Measurements from ENCODE around the gene ST6GALNAC6.
"Not testable (repeated sequence)": the region's sequence is repeated elsewhere in the genome, so short reads cannot be mapped to it uniquely, and the experiment has no call there.

The ST6GALNAC6 gene

DNA sequence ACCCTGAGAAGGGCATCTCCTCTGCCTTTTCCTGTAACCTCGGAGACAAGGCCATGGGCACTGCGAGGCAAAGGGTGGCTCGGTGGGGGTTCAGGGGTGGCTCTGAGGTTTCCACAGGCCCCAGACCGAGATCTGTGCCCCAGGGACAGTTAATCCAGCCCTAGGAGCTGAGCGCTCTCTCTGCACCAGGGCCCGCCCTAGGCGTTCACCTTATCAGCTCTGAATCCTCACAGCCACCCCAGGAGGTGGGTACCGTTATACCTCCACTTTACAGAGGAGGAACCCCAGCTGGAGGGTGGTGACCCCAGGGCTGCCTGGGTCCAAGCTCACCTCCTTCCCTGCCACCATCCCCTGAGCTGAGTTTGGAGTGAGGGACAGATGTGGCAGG is 42.7 kb downstream of the ST6GALNAC6 start:
- DNase-seq, result no peak

DNA sequence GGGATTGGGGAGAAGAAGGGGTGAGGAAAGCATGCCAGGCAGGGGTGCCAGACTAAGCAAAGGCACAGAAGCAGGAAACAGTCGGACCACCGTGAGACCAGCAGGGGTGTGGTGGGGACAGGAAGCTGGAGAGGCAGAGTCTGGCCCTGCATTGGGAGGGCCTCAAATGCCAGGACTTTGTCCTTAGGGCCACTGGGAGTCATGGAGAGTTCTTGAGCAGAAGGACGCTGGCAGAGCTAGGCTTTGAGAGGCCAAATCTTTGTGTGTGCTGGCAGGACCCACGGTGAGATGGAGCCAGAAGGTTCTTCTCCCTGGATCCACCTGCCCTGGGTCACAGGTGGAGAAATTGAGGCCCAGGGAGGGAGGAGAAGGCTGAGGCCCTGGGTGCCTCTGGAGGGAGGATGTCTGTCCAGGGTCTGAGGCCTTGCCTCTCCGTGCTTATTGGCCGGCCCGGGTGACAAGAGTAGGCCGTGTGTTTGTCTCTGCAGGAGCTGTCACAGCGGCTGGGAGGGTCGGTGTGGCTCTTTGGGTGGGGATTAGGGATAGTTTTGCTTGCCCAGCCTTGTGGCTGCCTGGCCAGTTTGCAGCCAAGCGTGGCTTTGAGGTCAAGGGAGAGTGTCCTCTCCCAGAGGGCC is 43.2 kb downstream of the ST6GALNAC6 start:
- DNase-seq, result no peak

DNA sequence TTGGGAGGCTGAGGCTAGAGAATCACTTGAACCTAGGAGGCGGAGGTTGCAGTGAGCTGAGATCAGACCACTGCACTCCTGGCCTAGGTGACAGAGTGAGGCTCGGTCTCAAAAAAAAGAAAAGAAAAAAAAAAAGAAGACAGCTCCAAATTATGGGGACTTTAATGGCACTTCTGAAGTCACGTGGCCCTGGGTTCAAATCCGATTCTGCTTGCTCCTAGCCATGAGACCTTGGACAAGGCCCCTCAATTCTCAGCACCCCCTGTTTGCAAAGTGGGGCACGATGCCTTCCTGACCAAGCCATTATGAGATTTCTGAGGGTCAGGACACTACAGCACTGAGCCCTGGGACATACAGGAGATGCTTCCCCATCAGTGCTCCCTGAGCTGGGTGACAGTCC is 43.9 kb downstream of the ST6GALNAC6 start:
- no peak for DNase-seq

DNA sequence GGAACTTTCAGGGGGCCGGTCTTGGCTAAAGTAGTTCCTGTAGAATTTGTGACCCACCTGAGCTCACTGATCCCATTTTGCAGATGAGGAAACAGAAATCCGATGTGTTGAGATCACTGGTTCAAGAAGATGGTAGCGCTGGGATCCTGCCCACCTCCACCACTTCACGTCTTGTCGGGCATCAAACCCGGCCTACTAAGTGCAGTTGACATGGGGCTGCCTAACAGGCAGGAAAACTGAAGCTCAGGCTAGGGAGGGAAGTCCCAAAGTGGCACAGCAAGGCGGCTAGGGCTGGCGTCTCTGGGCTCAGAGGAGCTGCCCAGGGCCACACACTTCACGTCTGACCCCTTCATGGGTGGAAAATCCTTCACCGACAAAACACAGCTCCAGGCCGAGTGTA is 44.4 kb downstream of the ST6GALNAC6 start:
- no peak for DNase-seq

DNA sequence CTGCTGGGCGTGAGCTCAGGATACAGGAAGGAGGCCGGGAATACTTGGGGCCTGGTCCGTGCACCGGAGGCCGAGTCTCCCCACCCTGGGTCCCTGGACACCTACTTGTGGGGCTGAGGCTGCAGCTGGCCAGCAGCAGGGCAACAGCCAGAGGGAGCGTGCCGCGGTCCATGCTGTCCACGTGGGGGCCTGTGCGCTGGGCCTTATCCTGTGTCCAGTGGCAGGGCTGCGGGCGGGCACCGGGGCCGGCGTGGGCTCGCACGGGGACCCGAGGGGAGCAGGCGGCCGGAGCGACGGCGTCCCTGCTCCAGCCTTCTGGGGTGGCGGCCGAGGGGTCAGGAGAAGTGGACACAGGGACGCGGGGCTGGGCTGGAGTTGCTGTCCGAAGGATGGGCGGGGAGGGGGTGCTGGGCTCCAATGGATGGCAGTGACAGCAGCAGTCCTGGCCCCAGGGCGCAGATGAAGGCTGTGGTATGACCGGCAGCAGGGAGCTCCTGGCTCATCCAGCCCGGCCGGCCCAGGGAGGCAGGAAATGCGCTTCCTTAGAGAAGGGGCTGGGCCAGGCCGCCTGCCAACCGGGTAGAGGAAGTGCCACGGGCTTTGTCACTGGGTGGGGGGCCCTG is 45.1 kb downstream of the ST6GALNAC6 start, which contains the start of gene ENG:
TSS of gene ENG (minus strand) at position 475 of the 623 bp plus-strand sequence. CDS start at position 172, 303 bp downstream.
- DNase-seq, result no peak

DNA sequence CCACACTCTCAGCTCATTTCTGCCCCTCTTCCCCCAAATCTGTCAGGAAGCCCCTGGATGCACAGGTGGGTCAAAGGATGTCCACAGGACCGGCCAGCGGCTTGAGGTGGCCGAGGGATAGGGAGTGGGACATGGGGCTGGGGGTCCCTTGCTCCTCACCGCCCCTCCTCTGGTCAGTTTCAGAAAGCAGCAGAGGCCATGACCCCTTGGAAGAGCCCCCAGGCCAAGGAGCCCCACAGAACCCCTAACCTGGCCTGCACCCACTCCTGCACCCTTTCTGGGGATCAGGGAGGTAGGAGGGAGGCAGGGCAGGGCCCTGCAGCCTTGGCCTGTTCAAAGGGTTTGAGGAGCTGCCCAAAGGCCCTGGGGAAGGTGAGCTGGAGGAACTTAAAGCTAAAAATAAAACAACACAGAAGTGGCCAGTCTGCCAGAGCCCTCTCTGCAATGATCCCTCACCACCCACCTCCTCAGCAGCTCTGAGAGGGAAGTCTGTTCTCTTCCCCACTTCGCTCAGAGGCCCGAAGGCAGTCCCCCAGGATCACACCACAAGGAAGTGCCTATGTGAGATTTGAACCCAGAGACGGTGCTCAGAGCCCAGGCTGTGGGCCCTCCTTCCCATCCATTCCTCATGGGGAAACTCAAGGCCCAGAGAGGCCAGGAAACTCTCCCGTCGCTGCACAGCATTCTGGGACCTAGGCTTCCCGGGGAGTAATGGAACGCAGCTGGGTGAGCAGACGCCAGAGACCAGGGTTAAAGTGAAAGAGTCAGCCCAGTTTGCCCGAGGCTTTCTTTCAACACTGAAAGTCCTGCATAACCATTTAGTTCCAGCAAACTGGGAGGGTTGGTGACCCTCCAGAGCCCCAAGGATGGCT is 45.9 kb downstream of the ST6GALNAC6 start:
- no peak for DNase-seq

DNA sequence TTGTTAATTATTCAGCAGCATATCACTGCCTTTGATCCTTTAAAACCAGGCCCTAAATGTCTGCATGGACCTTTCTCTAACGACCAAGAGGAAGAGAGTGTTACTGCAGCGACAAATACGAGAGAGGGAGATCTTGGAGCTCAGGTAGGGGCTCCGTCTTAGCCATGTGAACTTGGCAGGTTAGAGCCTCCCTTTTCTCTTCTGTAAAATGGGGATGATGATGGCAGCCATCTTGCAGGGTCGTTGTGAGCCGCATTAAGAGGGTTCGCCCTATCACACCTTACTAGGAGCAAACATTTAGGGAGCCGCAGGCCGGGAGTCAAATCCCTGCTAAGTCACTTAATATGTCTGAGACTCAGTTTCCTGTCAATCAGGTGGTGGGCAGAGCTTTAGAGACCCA is 46.6 kb downstream of the ST6GALNAC6 start:
- no peak for DNase-seq

DNA sequence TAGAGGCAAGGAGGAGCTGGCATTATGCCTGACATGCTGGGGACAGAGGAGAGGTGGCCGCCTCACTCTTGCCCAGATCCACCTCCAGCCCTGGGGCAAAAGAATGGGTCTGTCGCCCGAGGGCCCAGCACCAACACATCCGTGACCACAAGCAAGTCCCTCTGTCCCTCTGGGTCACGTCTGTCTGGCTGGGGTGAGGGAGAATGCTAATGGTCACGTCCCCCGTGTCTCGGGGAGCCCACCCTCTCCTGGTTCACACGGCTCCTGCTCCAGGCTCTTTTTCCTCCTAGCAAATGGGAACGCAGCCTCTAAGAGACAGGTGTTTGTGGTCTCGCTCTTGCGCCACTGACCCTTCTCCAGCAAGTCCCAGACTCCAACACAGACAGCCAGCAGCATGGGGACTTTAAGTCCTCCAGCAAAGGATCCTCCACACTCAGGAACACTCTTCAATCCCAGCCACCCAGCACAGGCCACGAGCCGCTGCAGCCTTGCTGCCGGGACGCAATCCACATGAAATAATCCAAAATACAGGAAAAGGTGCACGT is 49.0 kb downstream of the ST6GALNAC6 start:
- no peak for DNase-seq

DNA sequence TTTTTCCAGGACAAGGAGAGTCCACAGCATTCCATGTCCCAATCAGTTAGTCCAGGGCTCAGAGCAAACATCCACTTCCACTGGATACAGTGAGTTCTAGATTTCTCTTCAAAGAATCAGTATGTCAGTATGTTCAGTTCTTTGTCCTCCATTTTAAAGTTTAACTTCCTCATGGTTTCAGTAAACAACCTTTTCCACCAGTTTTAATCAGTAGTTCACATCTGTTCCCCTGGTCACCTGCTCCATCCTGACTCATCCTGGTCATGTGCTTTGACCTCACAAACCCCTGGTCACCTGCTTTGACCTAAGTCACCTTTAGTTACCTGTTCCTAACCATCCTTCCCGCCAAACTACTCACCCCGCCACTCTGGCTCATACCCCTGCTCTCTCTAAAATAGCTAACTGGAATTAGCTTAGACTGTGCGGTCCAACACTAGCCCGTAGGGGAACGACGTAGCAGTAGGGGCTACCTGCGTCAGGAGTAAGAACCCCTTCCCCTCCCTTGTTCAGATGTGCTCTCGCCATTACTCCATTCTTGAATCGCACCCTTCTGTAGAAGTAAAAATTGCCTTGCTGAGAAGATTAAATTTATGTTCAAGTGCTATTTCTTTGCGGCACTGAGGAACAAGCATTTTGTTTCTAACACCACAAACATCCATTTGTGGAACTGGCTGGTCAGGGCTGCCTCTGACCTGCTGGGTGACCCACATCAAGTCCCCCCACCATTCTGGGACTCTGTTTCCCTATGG is 50.5 kb downstream of the ST6GALNAC6 start:
- DNase-seq, result no peak

DNA sequence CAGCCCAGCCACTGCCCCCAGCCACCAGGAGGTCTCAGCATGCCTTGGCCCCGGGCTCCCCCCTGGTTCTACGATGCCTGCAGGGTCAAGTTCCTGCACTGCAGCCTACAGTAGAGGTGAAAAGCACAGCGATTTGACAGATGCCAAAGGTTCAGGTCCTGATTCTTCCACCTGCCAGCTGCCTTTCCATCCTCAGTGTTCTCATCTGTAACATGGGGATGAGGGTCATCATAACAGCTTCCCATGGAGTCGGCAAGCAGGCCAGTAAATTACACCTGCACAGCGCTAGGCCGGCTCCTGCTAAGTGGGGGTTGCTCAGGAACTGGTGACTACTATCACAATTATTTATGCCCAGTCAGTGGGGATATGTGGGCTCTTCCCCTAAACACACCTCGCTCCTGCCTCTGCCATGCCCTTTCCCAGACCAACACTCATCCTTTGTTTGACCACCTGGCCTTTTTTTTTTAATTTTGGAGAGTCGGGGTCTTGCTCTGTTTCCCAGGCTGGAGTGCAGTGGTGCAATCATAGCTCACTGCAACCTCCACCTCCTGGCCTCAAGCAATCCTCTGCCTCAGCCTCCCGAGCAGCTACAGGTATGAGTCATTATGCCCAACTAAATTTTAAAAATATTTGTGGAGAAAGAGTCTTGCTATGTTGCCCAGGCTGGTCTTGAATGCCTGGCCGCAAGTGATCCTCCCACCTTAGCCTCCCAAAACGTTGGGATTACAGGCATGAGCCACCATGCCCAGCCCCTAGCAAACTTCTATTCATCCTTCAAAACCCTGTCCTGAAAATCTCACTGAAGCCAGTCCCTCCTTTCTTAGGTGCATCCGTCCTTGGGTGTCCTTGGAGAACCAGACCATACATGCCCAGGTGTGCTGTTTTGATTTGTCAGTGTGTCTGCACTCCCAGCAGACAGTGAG is 51.3 kb downstream of the ST6GALNAC6 start:
- DNase-seq, result no peak

DNA sequence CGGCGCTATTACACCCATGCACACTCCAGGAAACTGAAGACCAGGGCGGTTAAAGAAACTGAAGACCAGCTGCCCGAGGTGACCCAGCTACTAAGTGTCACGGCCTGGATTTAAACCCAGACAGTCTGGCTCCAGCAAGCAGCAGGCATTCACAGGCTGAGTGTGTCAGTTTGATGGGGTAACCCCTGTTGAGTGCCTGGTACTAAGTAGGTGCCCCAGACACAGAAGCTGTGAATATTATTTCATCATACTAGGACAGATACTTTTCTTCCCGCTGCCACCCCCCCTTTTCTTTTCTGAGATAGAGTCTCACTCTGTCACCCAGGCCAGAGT is 52.3 kb downstream of the ST6GALNAC6 start:
- DNase-seq, result no peak

DNA sequence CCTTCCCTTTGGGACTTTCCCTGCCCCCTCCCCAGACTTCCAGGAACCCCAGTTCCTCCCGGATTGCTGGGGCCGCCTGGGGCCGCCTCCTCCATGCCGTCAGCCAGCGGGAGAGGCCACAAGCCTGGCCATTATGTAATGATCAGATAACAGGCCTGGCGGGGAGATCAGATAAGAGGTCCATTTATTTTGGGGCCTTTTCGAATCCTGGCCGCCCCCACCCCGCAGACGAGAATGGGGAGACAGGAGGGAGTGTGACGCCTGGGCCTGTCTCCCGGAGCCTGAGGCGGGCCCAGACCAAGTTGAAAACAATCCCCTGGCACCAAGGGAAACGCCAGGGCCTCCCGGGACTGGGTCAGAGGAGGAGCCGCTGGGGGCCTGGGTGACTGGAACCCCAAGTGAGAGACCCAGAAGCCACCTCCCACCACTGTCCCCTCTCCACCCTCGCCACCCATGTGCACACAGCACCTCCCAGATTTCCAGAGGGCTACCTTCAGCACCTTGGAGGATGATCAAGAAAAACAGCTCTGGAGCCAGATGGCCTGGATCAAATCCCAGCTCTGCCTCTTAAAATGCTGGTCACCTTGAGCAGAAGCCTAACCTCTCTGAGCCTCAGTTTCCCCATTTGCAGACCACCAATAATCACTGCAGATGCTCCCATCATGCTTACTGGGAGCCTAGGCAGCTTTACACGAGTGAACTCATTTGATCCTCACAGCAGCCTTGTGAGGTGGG is 52.8 kb downstream of the ST6GALNAC6 start:
- no peak for DNase-seq

DNA sequence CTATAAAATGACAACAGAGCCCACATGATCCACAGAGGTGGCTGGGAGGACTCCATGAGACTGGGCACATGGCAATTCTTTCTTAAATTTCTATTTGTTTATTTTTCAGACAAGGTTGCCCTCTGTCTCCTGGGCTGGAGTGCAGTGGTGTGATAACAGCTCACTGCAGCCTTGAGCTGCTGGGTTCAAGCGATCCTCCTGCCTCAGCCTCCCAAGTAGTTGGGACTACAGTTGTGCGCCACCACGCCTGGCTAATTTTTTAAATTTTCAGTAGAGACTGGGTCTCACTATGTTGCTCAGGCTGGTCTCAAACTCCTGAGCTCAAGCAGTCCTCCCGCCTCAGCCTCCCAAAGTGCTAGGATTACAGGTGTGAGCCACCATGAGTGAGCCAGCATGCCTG is 53.8 kb downstream of the ST6GALNAC6 start:
- not testable (repeated sequence) for DNase-seq

DNA sequence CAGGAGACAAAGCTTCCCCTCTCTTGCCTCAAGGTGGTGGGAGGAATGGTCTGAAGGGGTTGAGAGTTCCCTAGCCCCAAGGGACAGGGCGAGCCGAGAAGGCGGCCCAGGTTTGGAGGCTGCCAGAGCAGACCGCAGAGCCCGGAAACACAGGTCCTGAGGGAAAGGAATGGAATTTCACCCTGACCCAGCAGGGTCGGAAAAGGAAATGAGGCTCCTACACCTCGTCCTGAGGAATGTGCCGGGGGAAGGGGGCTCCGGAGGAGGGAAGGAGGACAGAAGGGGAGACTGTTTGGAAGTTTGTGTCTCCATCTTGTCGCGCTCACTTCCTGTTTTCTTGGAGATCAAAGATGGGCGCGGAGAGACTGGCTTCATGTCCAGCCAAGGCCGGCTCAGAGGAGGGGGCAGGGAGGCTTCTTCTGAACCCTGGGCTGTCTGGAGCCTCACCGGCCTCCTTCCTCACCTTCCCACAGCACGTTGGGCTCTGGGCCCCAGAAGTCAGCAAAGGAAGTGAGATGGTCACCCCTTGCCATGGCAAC is 54.5 kb downstream of the ST6GALNAC6 start:
- no peak for DNase-seq

DNA sequence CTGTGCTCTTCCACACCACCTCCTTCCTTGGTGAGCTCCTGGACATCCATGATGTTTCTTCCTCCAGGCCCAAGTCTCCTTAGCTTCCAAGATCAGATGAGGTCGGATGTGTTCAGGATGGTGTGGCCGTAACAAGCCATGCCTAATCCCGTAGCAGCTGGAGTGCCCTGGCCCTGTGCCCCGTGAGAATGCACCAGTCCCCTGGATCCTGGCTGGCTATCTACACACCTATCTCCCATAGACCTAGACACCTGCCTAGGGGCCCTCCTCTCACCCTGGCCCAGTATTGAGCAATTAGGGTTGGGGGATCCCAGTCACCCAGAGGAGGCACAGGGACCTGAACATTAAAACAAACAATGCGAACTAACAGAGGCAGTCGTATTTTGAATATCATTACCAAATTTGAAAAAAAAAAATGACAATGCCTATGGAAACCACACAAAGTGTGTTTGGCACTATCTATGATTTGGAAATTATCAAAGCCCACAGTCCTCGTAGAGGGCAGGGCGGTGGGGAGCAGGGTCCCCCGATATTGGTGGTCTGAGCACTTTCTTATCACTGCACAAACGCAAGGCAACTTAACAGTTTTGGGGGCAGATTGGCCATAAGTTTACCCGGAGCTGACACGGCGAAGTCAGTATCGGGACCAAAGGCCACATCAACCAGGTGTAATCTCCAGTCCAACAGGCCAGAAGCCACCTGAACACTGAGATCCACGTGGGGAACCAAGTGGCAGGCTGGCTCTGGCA is 58.1 kb downstream of the ST6GALNAC6 start:
- DNase-seq, result no peak

DNA sequence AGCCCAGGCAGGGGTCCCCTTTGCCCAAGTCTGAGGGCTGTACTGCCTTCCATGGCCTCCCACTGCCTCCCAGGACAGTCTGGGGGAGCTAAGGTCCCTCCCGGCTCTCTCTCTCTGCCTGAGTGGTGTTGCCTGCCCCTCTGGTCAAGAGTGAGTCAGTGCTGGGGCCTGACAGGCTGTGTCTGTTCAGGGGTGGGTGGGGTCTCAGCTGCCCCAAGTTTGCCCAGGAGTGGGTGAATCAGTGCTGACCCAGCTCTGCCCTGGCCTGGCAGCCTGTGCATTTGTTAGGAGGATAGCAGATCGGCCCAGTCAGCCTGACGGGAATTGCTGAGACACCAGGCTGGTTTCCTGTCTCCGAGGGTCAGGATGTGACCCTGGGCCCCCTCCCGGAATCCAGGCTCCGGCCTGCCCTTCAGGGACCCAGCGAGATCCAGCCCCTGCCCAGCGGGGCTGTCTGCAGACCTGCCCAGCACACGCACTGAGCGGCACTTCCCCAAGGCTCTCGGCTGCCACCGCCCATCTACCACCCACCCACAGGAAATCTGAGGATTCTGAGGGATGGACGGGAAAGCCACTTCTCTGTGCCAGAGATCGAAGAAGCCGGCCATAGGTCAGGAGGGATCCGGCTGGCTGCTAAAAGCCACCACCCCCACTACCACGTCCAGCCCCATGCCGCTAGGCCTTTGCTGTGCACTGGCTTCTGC is 60.9 kb downstream of the ST6GALNAC6 start:
- DNase-seq, result no peak

DNA sequence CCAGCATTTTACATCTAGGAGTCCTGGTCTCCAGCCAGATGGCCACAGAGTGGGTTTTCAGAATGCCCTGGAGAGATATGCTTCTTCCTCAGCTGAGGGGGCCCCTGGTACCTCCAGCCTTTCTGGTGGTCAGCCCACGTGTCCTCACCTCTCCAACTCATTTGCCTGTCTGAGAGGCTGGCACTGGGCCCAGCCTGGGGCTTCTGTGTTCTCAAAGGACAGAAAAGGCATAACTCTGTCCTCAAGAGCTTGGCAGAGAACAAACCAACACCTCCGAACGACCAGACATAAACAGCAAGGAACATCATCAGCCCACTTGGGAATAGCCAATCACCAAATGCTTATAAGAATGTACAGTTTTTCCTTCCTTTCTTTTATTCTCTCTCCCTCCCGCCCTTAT is 62.1 kb downstream of the ST6GALNAC6 start:
- no peak for DNase-seq

DNA sequence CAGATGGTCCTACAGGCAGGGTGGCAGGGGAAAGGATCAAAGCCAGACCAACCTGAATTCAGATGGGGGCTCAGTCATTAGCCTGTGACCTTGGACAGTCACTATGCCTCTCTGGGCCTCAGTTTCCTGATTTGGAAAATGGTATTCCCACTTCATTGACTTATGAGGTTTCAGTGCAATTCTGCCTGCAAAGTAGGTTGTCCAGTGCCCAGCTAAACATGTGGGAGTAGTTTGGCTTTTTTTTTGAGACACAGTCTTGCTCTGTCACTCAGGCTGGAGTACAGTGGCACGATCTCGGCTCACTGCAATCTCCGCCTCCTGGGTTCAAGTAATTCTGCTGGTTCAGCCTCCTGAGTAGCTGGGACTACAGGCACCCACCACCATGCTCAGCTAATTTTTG is 62.8 kb downstream of the ST6GALNAC6 start:
- not testable (repeated sequence) for DNase-seq

DNA sequence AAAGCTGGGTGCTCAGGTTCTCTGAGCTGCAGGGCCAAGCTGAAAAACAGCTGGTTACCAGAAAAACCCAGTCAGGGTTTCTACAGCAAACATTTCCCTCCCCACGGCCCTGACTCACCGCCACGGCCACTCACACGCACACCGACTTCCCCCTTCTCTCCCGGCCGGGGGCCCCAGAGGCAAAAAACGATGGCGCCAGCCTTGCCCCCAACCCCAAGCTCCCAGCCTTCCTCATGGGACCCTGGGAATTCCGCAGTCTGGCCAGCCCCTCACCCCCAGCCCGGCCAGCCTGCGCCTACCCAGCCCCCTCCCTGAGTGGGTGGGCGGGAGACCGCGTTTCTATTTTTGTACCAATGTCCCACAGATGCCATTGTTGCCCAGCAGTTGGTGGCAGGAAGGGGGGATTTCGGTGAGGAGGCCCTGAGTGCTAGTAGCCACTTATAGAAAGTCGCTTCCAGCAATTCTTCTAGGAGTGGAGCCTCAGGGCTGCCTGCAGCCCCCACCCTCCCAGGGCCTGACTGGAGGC is 63.3 kb downstream of the ST6GALNAC6 start:
- no peak for DNase-seq
